Skin of body (tissue), 2 donors: ENCODE measurements around the gene DLST. TPM values are rescaled to one million over a fixed set of nuclear protein-coding genes. Genes with fewer than 3 reads are reported as not detected.

Source experiments
- DNase-seq: peaks from one replicate; lab custom pipeline; 2025; lab: John Stamatoyannopoulos, UW
- total RNA-seq: library from RNA; depleted of rRNA; stranded (reverse); fragments of >200 nt; gene quantifications from one replicate; pipeline ENCODE4 v1.2.3, GENCODE V29; 2014

The DLST gene
- total RNA-seq, 1 donor from 2014 or later = 68.8 TPM

- peak; percentile 53 for DNase-seq
Measured at GRCh38 chr14:74860899-74861733, 20.6 kb upstream of the DLST start.

DNA sequence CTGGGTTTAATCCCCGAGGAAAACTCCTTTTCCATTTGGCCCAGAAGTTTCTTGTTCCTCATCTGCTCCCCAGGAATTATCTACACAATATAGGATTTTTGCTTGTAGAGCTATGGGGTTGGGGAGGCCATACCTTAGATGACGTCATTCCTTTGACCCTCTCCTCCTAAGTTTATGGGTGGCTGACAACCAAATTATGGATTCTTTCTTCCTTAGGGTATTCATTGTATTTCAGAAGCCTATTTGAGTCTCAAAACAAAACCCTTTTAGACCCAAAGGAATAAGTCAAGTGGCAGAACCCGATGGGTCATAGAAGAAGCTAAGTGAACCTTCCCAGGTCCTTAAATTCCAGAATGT, 20.0 kb upstream of the DLST start:
- DNase-seq = no peak

DNA sequence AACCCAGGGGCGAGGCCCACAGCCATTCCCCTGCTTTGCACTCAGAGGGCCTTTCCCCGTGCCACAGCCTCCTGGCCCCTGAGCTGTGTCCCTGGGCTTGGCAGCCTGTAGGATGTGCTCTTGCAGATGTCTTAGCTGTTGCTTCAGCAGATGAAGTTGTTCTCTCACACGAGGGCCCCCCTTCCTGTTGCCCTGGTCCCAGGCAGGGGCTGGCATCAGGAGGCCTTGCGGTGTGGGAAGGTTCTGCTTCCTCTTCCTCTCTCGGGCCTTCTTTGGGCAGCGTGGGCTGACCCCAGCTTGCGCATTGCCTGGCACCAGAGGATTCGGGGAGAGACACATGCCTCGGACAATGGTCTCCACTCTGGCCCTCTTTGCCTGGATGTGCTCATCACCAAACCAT, 18.4 kb upstream of the DLST start:
- DNase-seq = no peak

- no peak for DNase-seq
Measured at GRCh38 chr14:74864198-74864597, 17.5 kb upstream of the DLST start.

DNA sequence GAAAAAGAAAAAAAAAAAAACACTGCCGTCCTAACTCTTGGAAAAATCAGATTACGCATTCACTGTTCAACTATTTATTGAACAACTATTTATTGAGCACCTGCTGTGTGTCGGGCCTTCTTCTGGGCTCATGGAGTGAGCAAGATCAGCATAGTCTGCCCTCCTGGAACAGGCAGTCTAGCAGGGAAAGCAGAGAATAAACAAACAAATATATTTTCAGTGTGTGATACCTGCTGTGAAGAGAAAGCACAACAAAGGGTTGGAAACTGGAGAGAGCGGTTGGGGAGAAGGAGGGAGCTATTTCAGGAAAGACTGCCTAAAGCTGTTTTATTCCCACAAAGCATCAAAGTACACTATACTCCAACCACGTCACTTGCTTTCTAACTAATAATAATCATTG, 16.6 kb upstream of the DLST start:
- no peak for DNase-seq

DNA sequence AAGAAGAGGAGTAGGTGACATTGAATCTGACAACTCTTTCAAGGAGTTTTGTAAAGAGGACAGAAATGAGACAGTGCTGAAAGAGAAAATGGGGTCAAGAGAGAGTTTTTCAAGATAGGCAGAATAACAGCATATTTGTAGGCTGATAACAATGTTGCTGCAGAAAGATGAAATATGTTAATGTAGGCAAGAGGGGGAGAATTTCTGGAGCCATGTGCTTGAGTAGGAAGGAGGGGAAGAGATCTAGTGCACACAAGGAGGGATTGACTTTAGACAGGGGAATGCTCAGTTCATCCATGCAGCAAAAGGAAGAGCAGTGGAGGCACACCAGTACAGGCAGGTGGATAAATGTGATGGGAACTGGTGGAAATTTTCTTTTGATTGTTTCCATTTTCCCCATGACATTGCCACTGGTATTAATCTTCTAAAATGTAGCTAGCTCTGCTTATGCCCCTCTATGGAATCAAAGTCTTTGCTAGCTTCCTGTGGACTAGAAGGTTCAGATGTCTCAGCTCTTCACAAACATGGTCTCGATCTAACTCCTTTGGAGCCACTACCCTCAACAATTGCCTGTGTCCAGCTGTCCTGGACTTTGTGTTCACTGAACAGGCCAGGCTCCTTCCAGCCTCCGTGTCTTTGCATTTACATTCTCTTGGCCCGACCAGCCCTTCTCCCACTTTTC, 14.9 kb upstream of the DLST start:
- no peak for DNase-seq

- DNase-seq = peak; percentile 63
Measured at GRCh38 chr14:74867673-74868072, 14.0 kb upstream of the DLST start.

- DNase-seq = no peak
Measured at GRCh38 chr14:74868739-74869138, 13.0 kb upstream of the DLST start.

- DNase-seq = no peak
Measured at GRCh38 chr14:74871819-74872218, 9.9 kb upstream of the DLST start.

GRCh38 chr14:74875204-74875603, 6.5 kb upstream of the DLST start:
- no peak for DNase-seq

DNA sequence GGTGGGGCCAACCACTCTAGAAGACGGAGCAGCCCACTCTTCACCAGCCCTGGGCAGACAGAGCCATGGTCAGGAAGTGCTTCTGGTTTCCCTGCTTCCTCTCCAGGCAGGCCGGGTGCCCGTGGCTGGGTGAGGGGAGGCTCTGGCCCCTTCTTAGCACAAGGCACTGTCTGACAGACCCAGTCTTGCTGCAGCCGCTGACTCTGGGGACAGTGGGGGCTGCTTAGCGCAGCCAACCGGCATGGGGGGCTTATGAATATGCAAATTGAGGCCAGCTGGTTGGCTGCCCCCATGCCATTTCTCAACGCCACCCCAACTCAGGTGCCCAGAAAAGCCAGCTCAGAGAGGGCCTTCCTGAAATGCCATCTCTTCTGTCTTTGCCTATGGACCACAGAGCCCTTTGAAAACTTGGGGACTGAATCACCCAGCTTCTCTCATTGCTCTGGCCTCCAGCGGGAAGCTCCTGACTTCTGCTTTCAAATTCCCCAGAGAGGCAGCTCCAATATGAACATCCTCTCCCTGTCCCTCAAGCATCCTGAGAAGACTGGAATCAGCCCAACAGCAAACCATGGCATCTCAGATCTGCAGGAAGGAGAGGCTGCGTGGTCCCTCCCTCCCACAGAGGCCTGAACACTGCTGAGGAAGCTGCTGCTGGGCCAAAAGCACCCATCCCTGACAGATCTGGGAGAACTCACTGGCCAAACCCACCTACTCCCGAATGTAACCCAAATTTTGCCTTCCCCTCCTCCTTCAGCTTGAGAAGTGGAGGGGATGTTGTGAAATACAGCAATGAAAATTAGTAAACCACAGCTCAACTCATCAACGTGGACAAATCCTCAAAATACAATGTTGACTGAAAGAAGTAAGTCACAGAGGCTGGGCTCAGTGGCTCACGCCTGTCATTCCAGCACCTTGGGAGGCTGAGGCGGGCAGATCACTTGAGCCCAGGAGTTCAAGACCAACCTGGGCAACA, 5.5 kb upstream of the DLST start, which contains the start of gene PROX2:
TSS of gene PROX2 (minus strand) at position 205 of the 973 bp plus-strand sequence. CDS start 12,311 bp downstream, outside the sequence.
- no peak for DNase-seq

GRCh38 chr14:74879427-74880182, 2.1 kb upstream of the DLST start:
- DNase-seq = no peak

GRCh38 chr14:74882103-74882920, 596 bp downstream of the DLST start:
- DNase-seq = no peak

GRCh38 chr14:74886001-74886400, 4.3 kb downstream of the DLST start:
- DNase-seq = peak; percentile 60

DNA sequence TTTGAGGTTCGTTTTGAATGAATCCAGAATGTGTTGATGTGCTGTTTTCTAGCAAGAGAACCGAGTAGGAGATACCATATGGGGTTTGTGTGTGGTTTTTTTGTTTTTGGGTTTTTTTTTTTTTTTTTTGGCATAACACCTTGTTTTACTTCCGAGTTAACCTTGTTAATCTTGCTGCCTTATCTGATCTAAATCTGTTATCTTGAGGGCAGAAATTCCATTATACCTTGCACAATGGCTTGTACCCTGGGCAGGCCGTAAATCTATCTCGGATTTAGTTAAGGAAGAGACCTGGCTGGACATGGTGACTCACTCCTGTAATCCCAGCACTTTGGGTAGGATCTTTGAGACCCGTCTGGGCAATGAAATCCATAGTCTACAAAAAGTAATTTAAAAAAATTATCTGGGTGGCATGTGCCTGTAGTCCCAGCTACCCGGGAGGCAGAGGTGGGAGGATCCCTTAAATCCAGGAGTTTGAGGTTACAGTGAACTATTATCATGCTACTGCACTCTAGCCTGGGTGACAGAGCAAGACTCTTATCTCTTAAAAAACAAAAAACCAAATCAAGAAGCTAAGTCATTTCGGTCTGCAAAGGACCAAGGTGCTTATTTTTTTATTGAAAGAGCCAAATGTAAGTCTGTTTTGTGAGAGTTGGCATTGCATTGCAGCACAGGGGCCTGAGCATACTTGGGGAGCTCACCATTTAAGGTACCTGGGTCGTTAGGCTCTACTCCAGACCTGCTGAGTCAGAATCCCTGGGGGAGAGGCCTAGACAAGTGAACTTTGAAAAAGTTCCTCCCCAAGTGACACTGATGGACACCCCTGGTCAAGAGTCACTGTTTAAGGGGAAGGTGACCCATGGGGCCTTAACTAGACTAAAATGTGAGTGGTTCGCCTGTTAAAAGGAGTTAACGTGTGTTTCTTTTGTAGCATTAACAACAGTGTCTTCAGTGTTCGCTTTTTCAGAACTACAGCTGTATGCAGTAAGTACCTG, 6.7 kb downstream of the DLST start:
- no peak for DNase-seq

- no peak for DNase-seq
Measured at GRCh38 chr14:74890262-74890661, 8.5 kb downstream of the DLST start.

DNA sequence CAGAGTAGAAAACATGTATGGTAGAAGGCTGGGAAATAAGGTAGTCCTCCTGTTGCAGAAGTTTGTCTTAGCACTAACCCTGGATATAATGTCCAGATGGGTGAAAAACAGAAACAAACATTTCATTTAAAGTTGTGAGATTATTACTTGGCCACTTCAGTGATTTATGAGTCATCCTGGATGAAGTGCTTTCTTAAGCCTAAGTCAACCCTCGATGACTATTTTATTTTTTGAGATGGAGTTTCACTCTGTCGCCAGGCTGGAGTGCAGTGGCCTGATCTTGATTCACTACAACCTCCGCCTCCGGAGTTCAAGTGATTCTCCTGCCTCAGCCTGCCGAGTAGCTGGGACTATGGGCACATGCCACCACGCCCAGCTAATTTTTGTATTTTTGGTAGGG, 10.2 kb downstream of the DLST start:
- DNase-seq = no peak

- no peak for DNase-seq
Measured at GRCh38 chr14:74892745-74893144, 11.0 kb downstream of the DLST start.

GRCh38 chr14:74893614-74894091, 11.9 kb downstream of the DLST start:
- DNase-seq = no peak
